Activated T-helper 1 cell treated with anti-CD3 and anti-CD28 coated beads, Interleukin-12 subunit alpha, Interleukin-12 subunit beta, Interleukin-2, Interleukin-4 antibody, amounts not matched to agents 30 ng/mL and 10 ng/mL and 1 ng/mL, durations not matched to agents 14 hours and 24 hours and 36 hours (primary cell): ENCODE measurements around the gene MYO1B. TPM values are rescaled to one million over a fixed set of nuclear protein-coding genes. Genes with fewer than 3 reads are reported as not detected.

Experiments
- DNase-seq: peaks from one replicate; pipeline ENCODE4 v3.0.0; 2021; ENCODE audit warnings: low spot score
- H3K27ac Mint-ChIP-seq: one replicate; pipeline ENCODE4 v1.8.0; 2021; ENCODE audit warnings: mild to moderate bottlenecking, mixed read lengths
- H3K27me3 Mint-ChIP-seq: one replicate; pipeline ENCODE4 v1.8.0; 2022; ENCODE audit warnings: mild to moderate bottlenecking, moderate library complexity, mixed read lengths; ENCODE audit not compliant: insufficient read depth
- H3K36me3 Mint-ChIP-seq: one replicate; pipeline ENCODE4 v1.8.0; 2021; ENCODE audit warnings: low read depth, mixed read lengths
- H3K4me1 Mint-ChIP-seq: one replicate; pipeline ENCODE4 v1.8.0; 2021; ENCODE audit warnings: low read depth, mixed read lengths
- H3K4me3 Mint-ChIP-seq: one replicate; pipeline ENCODE4 v1.8.0; 2021; ENCODE audit warnings: mild to moderate bottlenecking, moderate library complexity, mixed read lengths
- H3K9me3 Mint-ChIP-seq: one replicate; pipeline ENCODE4 v1.8.0; 2021; ENCODE audit warnings: mixed read lengths
- intact Hi-C: fragments of 100-400 bp; cut with micrococcal nuclease; formaldehyde crosslinking; loops from one replicate; pipeline ENCODE4 v1.15.1; 2024
- total RNA-seq: library from RNA; stranded (reverse); gene quantifications from 2 replicates; pipeline ENCODE4 v1.2.3, GENCODE V29; 2022

The MYO1B gene
- total RNA-seq, 1 donor from 2014 or later = 13.2 TPM

DNA sequence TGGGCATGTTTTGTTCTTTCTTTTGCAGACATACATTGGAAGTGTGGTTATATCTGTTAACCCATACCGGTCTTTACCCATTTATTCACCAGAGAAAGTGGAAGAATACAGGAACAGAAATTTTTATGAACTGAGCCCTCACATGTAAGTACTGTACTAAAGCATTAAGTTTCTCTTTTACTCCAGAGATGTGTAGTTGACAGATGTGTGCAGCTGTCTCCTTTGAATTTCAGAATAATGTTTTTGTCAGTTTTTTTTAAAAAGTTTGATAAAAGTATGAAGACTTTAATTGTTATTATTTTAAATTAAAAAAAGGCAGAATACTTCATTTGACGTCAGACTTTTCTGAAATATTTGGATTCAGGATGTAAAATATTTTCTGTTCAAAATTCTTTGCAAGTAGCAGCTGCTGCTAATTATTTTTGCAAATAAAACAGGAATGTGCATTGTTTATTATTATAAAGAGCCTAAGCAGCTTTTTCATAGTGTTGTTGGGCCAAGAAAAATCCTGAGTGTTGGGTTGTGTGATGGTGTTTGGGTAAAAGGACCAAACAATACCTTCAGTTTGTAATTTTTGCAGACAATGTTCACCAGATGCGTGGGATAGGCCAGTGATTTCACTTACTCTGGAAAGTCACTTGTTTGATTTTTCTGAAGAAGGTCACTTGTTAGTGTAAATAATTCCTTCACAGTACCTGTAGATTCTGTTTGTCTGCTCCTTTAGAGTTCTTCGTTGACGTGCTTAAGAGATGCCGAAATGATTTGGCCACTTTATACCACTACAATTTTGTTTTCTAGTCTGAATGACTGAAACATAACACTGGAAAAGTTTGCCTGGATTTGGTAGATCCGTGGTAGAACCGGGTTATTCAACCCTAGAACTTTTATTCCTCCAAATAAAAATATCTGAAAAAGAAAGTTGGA lies 51.1 kb downstream of the MYO1B start:
- H3K9me3 Mint-ChIP-seq = no peaks in the 10 kb centered on the region
- H3K27ac Mint-ChIP-seq = no peak overlapping the region
- H3K4me1 Mint-ChIP-seq = peaks cover 23% of the 10 kb centered on the region
- intact Hi-C loops = no loop called here
- H3K36me3 Mint-ChIP-seq = peaks cover 4% of the 10 kb centered on the region
- DNase-seq = no peak
- no peak overlapping the region for H3K4me3 Mint-ChIP-seq
- H3K27me3 Mint-ChIP-seq = no peaks in the 10 kb centered on the region

- no peak for DNase-seq
- Mint-ChIP-seq H3K4me1 (peaks cover 19% of the 10 kb centered on the region), H3K27ac (no peak overlapping the region), H3K4me3 (no peak overlapping the region), H3K9me3 (no peaks in the 10 kb centered on the region), H3K36me3 (peaks cover 4% of the 10 kb centered on the region), H3K27me3 (no peaks in the 10 kb centered on the region)
- intact Hi-C loops = no loop called here
These were observed 51.8 kb downstream of the MYO1B start for GRCh38 chr2:191297033-191297432.

- Mint-ChIP-seq H3K4me1 (peaks cover 12% of the 10 kb centered on the region), H3K27me3 (no peaks in the 10 kb centered on the region), H3K4me3 (no peak overlapping the region), H3K9me3 (no peaks in the 10 kb centered on the region), H3K27ac (no peak overlapping the region), H3K36me3 (peaks cover 4% of the 10 kb centered on the region)
- no peak for DNase-seq
- intact Hi-C loops = no loop called here
These were observed 53.1 kb downstream of the MYO1B start for GRCh38 chr2:191298306-191298705.

DNA sequence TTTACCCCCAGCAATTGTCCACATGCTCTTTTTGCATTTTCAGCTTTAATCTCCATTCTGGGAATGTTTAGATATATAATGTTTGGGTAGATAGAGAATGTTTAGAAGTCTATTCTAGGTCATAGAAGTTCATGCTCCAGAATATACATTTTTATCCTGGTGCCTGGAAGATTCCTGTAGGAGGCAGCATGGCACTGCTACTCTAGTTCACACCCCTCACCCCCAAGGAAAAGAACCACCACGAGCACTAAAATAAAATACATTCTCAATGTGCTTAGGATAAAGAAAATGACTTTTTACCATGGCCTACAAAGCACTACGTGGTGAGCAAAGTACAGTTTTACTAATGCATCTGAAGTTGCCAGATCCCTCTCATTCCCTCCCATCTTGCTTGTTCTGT lies 53.8 kb downstream of the MYO1B start:
- H3K9me3 Mint-ChIP-seq = no peaks in the 10 kb centered on the region
- intact Hi-C loops = no loop called here
- H3K27me3 Mint-ChIP-seq = no peaks in the 10 kb centered on the region
- H3K27ac Mint-ChIP-seq = no peak overlapping the region
- peaks cover 4% of the 10 kb centered on the region for H3K36me3 Mint-ChIP-seq
- no peak for DNase-seq
- no peak overlapping the region for H3K4me3 Mint-ChIP-seq
- H3K4me1 Mint-ChIP-seq = peaks cover 5% of the 10 kb centered on the region

- Mint-ChIP-seq H3K36me3 (peaks cover 4% of the 10 kb centered on the region), H3K9me3 (no peaks in the 10 kb centered on the region), H3K4me1 (no peaks in the 10 kb centered on the region), H3K27ac (no peak overlapping the region), H3K27me3 (no peaks in the 10 kb centered on the region), H3K4me3 (no peak overlapping the region)
- intact Hi-C loops = no loop called here
- DNase-seq = no peak
These were observed 54.7 kb downstream of the MYO1B start for GRCh38 chr2:191299866-191300265.

GRCh38 chr2:191301971-191302370 lies 56.8 kb downstream of the MYO1B start:
- intact Hi-C loops = loop anchor here (1.0 kb wide), 1 partner anchor 137 kb away; no protein-coding TSS in a partner anchor
- no peak overlapping the region for H3K27ac Mint-ChIP-seq

GRCh38 chr2:191302459-191303139 lies 57.4 kb downstream of the MYO1B start:
- Mint-ChIP-seq H3K4me1 (no peaks in the 10 kb centered on the region), H3K36me3 (no peaks in the 10 kb centered on the region), H3K27ac (no peak overlapping the region), H3K27me3 (no peaks in the 10 kb centered on the region), H3K4me3 (no peak overlapping the region), H3K9me3 (no peaks in the 10 kb centered on the region)
- intact Hi-C loops = loop anchor here (1.0 kb wide), 1 partner anchor 137 kb away; no protein-coding TSS in a partner anchor
- no peak for DNase-seq

More at GRCh38 chr2:191301971-191302370, 56.8 kb downstream of the MYO1B start:
- DNase-seq = no peak
- Mint-ChIP-seq H3K9me3 (no peaks in the 10 kb centered on the region), H3K4me3 (no peak overlapping the region), H3K4me1 (no peaks in the 10 kb centered on the region), H3K36me3 (no peaks in the 10 kb centered on the region), H3K27me3 (no peaks in the 10 kb centered on the region)

GRCh38 chr2:191303140-191304005 lies 58.2 kb downstream of the MYO1B start:
- no peak for DNase-seq
- no peak overlapping the region for H3K4me3 Mint-ChIP-seq
- intact Hi-C loops = no loop called here
- no peaks in the 10 kb centered on the region for H3K4me1 Mint-ChIP-seq
- H3K36me3 Mint-ChIP-seq = no peaks in the 10 kb centered on the region
- no peaks in the 10 kb centered on the region for H3K9me3 Mint-ChIP-seq
- H3K27ac Mint-ChIP-seq = no peak overlapping the region
- no peaks in the 10 kb centered on the region for H3K27me3 Mint-ChIP-seq

DNA sequence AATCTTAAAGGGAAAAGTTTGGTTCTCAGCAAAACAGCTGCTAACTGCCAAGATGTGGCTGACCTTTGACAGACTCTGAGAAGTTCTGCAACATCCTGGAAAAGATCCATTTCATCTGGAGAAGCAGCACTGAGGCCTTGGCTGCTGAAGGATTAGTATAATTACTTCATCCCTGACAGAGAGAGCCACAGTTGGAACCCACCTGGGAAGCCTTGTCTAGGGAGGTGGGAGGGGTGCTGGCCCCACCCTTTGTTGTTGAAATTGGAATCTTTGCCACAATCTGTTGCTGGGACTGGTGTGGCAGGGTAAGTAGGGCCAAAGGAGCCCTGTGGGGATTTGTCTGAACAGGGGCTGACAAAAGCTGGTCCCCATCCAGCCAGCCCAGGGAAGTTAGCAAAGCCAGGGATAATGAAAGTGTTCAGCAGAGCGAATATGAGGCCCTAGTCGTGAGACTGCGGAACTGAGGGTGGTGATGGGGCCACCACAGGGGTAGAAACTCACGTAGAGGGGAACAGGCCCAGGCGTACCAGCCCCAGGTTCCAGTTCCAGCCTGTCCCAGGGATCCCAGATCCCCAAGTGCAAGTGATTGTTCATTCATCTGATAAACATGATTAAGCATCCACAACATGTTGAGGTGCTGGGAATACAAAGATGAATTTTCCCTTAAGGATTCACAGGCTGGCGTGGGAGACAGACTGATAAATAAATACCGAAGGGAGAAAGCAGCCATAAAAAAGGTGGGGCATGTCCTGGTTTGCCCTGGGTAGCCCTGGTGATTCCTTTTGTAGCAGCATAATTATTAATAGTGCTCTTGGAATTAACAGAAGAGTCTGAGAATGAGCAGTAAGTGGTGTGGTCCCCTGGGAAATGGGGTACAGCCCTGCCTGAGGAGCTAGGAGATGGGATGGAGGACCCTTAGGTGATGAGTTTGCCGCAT lies 60.0 kb downstream of the MYO1B start:
- no peaks in the 10 kb centered on the region for H3K27me3 Mint-ChIP-seq
- H3K9me3 Mint-ChIP-seq = no peaks in the 10 kb centered on the region
- no peak for DNase-seq
- no peak overlapping the region for H3K4me3 Mint-ChIP-seq
- H3K36me3 Mint-ChIP-seq = no peaks in the 10 kb centered on the region
- no peak overlapping the region for H3K27ac Mint-ChIP-seq
- intact Hi-C loops = no loop called here
- no peaks in the 10 kb centered on the region for H3K4me1 Mint-ChIP-seq

DNA sequence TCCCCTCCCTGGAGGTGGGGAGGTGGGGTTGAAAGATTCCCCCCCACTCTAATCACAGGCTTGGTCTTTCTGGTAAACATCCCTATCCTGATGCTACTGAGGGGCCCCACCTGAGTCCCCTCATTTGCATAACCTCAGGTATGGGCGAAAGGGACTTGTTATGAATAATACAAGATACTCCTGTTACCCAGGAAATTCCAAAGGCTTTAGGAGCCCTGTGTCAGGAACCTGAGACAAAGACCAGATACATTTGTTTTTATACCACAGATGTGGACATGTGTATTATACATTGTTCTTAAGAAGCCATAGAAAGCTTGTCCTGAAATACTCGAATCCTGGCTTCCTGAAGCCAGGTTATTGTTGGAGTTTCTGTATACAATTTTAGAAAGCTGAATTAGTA lies 62.8 kb downstream of the MYO1B start:
- H3K4me1 Mint-ChIP-seq = no peaks in the 10 kb centered on the region
- no peak for DNase-seq
- H3K27ac Mint-ChIP-seq = no peak overlapping the region
- intact Hi-C loops = no loop called here
- no peaks in the 10 kb centered on the region for H3K9me3 Mint-ChIP-seq
- no peaks in the 10 kb centered on the region for H3K36me3 Mint-ChIP-seq
- no peaks in the 10 kb centered on the region for H3K27me3 Mint-ChIP-seq
- H3K4me3 Mint-ChIP-seq = no peak overlapping the region

DNA sequence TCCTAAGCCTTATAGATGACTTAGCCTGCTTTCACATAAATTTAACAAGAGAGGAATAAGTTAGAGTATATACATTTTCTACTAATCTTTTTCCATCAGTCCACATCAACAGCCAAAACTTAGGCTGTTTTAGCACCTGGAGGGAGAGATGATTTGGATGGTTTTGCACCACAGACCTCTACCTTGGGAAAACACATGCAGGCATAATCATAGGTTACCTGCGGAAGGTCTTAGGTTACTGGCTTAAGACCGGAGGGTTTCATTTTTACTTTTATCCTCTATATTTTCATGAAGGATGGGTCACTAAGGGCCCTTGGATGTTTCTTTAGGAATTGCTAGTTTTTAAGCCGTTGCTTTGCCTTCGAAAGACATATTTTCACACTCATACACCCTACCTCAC lies 66.0 kb downstream of the MYO1B start:
- Mint-ChIP-seq H3K9me3 (no peaks in the 10 kb centered on the region), H3K4me1 (no peaks in the 10 kb centered on the region)

GRCh38 chr2:191311627-191312026 lies 66.4 kb downstream of the MYO1B start:
- Mint-ChIP-seq H3K27me3 (peaks cover 1% of the 10 kb centered on the region), H3K27ac (no peak overlapping the region), H3K9me3 (no peaks in the 10 kb centered on the region), H3K4me3 (no peak overlapping the region), H3K36me3 (no peaks in the 10 kb centered on the region), H3K4me1 (no peaks in the 10 kb centered on the region)
- intact Hi-C loops = no loop called here
- DNase-seq = no peak

More for the DNA sequence above, 66.0 kb downstream of the MYO1B start:
- Mint-ChIP-seq H3K4me3 (no peak overlapping the region), H3K27ac (no peak overlapping the region), H3K36me3 (no peaks in the 10 kb centered on the region), H3K27me3 (no peaks in the 10 kb centered on the region)
- intact Hi-C loops = no loop called here
- DNase-seq = no peak
